ENCODE measurements around the gene ZSWIM9.

GRCh38 chr19:48139053-48139452 is 31.4 kb upstream of the ZSWIM9 start:
- TF ChIP-seq, protein P1, sequence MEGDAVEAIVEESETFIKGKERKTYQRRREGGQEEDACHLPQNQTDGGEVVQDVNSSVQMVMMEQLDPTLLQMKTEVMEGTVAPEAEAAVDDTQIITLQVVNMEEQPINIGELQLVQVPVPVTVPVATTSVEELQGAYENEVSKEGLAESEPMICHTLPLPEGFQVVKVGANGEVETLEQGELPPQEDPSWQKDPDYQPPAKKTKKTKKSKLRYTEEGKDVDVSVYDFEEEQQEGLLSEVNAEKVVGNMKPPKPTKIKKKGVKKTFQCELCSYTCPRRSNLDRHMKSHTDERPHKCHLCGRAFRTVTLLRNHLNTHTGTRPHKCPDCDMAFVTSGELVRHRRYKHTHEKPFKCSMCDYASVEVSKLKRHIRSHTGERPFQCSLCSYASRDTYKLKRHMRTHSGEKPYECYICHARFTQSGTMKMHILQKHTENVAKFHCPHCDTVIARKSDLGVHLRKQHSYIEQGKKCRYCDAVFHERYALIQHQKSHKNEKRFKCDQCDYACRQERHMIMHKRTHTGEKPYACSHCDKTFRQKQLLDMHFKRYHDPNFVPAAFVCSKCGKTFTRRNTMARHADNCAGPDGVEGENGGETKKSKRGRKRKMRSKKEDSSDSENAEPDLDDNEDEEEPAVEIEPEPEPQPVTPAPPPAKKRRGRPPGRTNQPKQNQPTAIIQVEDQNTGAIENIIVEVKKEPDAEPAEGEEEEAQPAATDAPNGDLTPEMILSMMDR (IDR thresholded peaks at IDR 0.05; ENCODE audit: poor library complexity): no peak
- TF ChIP-seq EZH2 (IDR thresholded peaks at IDR 0.05; ENCODE audit: borderline replicate concordance): no peak
- no peak for TF ChIP-seq EZH2phosphoT487 (IDR thresholded peaks at IDR 0.05; ENCODE audit: low read depth, severe bottlenecking, unreplicated experiment)
